Gastrocnemius medialis (tissue), 4 donors: ENCODE results near the gene SERTAD1.
A peak's percentile ranks its signal among the peaks of the same experiment; 100 is the strongest.

ENCODE experiments used
- CTCF ChIP-seq, 5 experiments: fragments of 450-650 bp in 3 of 5; fragments of 200-600 bp in 2 of 5; sonication (generic) in 2 of 5; IDR thresholded peaks in 4 of 5; conservative IDR thresholded peaks in 1 of 5; 1 replicate in 4 of 5; 2 replicates in 1 of 5; pipeline ENCODE4 v1.5.1; 2016 to 2019; ENCODE audit warnings: antibody characterized with exemption in 5 of 5, mild to moderate bottlenecking in 3 of 5, moderate library complexity in 3 of 5
- POLR2A ChIP-seq, 2 donors: fragments of 450-650 bp; IDR thresholded peaks; one replicate each; pipeline ENCODE4 v1.6.1; 2017; ENCODE audit warnings: antibody characterized with exemption in 2 of 2, mild to moderate bottlenecking in 2 of 2, moderate library complexity in 2 of 2

- TF ChIP-seq CTCF (IDR thresholded peaks at IDR 0.05 in 4 of 5, conservative IDR thresholded peaks at IDR 0.05 in 1 of 5) (no peak), POLR2A (IDR thresholded peaks at IDR 0.05) (peak; percentile 99)
Observed at GRCh38 chr19:40444000-40444824, 18.4 kb upstream of the SERTAD1 start, which contains the start of gene SERTAD3.
